ENCODE measurements around the gene GNG12.
A peak's percentile ranks its signal among the peaks of the same experiment; 100 is the strongest.

GNG12 gene

DNA sequence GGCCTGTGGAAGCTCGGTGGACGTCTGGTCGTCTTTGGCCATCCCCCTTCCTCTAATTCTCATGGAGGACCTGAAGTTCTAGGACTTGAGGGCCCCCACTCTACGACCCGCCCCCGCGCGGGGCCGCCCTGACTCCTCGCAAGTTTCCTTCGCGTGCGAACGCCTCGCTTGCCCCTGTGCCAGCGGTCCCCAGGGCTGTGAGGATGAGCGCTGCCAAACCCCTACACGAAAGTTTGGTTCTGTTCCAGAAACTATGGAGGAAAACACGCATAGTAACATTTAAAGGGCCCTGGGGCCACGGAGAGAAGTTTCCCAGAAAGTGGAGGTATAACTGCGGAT is 304 bp upstream of the GNG12 start:
- Histone ChIP-seq H3K4me1 (ENCODE audit: insufficient read depth, low read length, poor library complexity, severe bottlenecking) (peaks cover 28% of the 10 kb centered on the region), H2AFZ (ENCODE audit: low read length) (no peak overlapping the region), H3K36me3 (ENCODE audit: insufficient read depth, low read length) (no peaks in the 10 kb centered on the region), H3K9me3 (ENCODE audit: insufficient read depth, low read depth, low read length) (no peaks in the 10 kb centered on the region), H3K27me3 (ENCODE audit: insufficient read depth, low read length, poor library complexity, severe bottlenecking) (peaks cover 84% of the 10 kb centered on the region), H3F3A (ENCODE audit: low read depth) (no peaks in the 10 kb centered on the region), H3K9ac (ENCODE audit: low read depth, low read length, poor library complexity, severe bottlenecking) (no peak overlapping the region), H3K9me2 (replicated peaks; ENCODE audit: low read depth, low read length) (no peaks in the 10 kb centered on the region), H4K20me1 (ENCODE audit: insufficient read depth, low read length, poor library complexity, severe bottlenecking) (no peaks in the 10 kb centered on the region), H3K4me2 (ENCODE audit: low read depth, low read length, poor library complexity, severe bottlenecking) (no peak overlapping the region), H3K79me2 (ENCODE audit: insufficient read depth, low read length) (no peaks in the 10 kb centered on the region), H3K4me3 (ENCODE audit: low read length, poor library complexity, severe bottlenecking) (no peak overlapping the region)
- no peak for TF ChIP-seq EZH2phosphoT487 (IDR thresholded peaks at IDR 0.05; ENCODE audit: borderline replicate concordance)
- TF ChIP-seq, protein P1, sequence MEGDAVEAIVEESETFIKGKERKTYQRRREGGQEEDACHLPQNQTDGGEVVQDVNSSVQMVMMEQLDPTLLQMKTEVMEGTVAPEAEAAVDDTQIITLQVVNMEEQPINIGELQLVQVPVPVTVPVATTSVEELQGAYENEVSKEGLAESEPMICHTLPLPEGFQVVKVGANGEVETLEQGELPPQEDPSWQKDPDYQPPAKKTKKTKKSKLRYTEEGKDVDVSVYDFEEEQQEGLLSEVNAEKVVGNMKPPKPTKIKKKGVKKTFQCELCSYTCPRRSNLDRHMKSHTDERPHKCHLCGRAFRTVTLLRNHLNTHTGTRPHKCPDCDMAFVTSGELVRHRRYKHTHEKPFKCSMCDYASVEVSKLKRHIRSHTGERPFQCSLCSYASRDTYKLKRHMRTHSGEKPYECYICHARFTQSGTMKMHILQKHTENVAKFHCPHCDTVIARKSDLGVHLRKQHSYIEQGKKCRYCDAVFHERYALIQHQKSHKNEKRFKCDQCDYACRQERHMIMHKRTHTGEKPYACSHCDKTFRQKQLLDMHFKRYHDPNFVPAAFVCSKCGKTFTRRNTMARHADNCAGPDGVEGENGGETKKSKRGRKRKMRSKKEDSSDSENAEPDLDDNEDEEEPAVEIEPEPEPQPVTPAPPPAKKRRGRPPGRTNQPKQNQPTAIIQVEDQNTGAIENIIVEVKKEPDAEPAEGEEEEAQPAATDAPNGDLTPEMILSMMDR (conservative IDR thresholded peaks at IDR 0.05; ENCODE audit: low read length), result no peak

DNA sequence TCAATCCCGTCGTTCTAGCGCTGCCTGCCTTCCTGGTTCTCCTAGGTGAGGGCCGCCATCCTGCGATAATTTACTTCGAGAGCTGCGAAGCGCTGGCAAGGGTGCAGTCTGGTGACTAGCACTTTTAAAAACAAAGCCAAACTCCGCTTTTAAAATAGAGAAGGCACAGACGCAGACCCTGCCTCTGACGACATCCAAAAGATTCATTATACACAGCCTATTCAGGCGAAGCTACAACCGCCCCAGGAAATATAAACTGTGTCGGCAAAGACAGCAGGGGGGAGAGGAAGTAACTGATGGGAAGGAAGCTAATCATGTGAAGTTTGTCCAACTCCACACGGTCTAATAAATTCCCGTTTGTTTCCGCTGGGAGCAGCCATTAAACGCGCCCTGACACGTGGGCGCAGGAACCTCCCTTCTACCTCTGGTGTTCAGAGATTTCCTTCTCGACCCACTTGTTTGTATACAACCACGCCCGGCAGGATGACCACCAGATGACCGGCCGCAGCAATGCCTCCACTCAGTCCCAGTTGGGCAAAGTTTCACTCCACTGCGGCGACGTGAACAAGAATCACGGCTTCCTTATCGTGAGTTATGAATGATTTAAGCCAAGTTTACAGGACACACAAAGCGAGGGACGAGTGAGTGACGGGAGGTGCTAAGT is 1.3 kb downstream of the GNG12 start:
- Histone ChIP-seq H3K4me2 (ENCODE audit: low read depth, low read length, poor library complexity, severe bottlenecking) (peak overlapping the region; percentile 79), H3K9ac (ENCODE audit: low read depth, low read length, poor library complexity, severe bottlenecking) (no peak overlapping the region), H4K20me1 (ENCODE audit: insufficient read depth, low read length, poor library complexity, severe bottlenecking) (no peaks in the 10 kb centered on the region), H3K9me3 (ENCODE audit: insufficient read depth, low read depth, low read length) (no peaks in the 10 kb centered on the region), H3K4me3 (ENCODE audit: low read length, poor library complexity, severe bottlenecking) (peak overlapping the region; percentile 63), H3K36me3 (ENCODE audit: insufficient read depth, low read length) (no peaks in the 10 kb centered on the region), H3K4me1 (ENCODE audit: insufficient read depth, low read length, poor library complexity, severe bottlenecking) (peaks cover 28% of the 10 kb centered on the region), H3F3A (ENCODE audit: low read depth) (no peaks in the 10 kb centered on the region), H3K9me2 (replicated peaks; ENCODE audit: low read depth, low read length) (no peaks in the 10 kb centered on the region), H3K79me2 (ENCODE audit: insufficient read depth, low read length) (no peaks in the 10 kb centered on the region), H2AFZ (ENCODE audit: low read length) (peak overlapping the region; percentile 75), H3K27me3 (ENCODE audit: insufficient read depth, low read length, poor library complexity, severe bottlenecking) (peaks cover 78% of the 10 kb centered on the region)
- TF ChIP-seq, protein P1 (conservative IDR thresholded peaks at IDR 0.05; ENCODE audit: low read length), result no peak
- TF ChIP-seq EZH2phosphoT487 (IDR thresholded peaks at IDR 0.05; ENCODE audit: borderline replicate concordance), result no peak

DNA sequence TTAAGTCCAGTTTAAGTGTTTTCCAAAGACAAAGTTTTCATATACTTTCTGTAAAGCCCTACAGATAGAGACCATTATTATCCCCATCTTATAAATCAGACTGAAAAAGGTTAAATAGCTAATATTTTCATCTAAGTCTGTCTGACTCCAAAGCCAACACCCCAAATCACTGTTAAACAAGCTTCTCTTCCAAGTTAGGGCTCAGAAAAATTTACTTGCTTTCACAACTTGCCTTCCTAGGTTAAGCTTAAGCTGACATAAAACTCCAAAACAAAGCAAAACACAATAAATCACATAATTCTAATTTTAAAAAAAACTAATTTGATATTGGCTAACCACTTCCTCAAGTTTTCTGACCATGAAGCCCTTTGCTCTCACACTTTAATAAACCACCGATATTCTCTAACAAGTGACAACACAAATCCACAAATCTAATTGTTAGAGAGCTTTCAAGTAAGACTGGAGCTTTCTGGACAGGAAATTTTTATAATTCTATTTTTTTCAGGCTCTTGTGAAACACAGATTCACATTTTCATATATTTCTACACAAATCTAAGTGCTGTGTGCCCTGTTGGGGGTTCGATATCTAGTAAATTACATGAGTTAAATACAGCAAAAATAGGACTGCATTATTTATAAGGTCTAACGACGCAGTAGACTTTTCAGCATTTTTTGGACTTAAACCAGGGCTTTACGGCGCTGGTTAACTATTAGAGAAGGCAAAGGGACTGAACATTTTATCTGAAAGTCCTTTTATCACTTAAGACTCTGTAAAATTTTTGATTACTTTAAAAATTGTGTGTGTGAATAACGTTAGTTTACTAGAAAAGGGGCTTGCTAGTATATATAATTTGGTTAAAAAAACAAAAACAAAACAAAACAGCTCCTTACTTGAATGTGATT is 2.1 kb downstream of the GNG12 start:
- Histone ChIP-seq H3K4me3 (ENCODE audit: low read length, poor library complexity, severe bottlenecking) (peak overlapping the region; percentile 63), H3K9me3 (ENCODE audit: insufficient read depth, low read depth, low read length) (no peaks in the 10 kb centered on the region), H4K20me1 (ENCODE audit: insufficient read depth, low read length, poor library complexity, severe bottlenecking) (no peaks in the 10 kb centered on the region), H3K27me3 (ENCODE audit: insufficient read depth, low read length, poor library complexity, severe bottlenecking) (peaks cover 78% of the 10 kb centered on the region), H3K4me2 (ENCODE audit: low read depth, low read length, poor library complexity, severe bottlenecking) (peak overlapping the region; percentile 79), H3K79me2 (ENCODE audit: insufficient read depth, low read length) (no peaks in the 10 kb centered on the region), H3K9ac (ENCODE audit: low read depth, low read length, poor library complexity, severe bottlenecking) (no peak overlapping the region), H2AFZ (ENCODE audit: low read length) (peak overlapping the region; percentile 75), H3K36me3 (ENCODE audit: insufficient read depth, low read length) (no peaks in the 10 kb centered on the region), H3F3A (ENCODE audit: low read depth) (no peaks in the 10 kb centered on the region), H3K4me1 (ENCODE audit: insufficient read depth, low read length, poor library complexity, severe bottlenecking) (peaks cover 28% of the 10 kb centered on the region), H3K9me2 (replicated peaks; ENCODE audit: low read depth, low read length) (no peaks in the 10 kb centered on the region)
- TF ChIP-seq EZH2phosphoT487 (IDR thresholded peaks at IDR 0.05; ENCODE audit: borderline replicate concordance), result no peak
- TF ChIP-seq, protein P1 (conservative IDR thresholded peaks at IDR 0.05; ENCODE audit: low read length), result no peak
